ENCODE data around the gene ADRA2C.

GRCh38 chr4:3768842-3769641, 2.9 kb downstream of the ADRA2C start:
- no peak for TF ChIP-seq POLR2AphosphoS5 (IDR thresholded peaks at IDR 0.05; ENCODE audit: low read depth, low read length)
- no peak for TF ChIP-seq SIN3A (IDR thresholded peaks at IDR 0.05; ENCODE audit: borderline replicate concordance, insufficient read depth, low read length)
